Stimulated activated CD4-positive, alpha-beta T cell treated with anti-CD3 and anti-CD28 coated beads, Interleukin-12 subunit alpha, Interleukin-12 subunit beta, amount 100 ng/mL, for 48 hours (primary cell): ENCODE measurements around the gene CD109.
A peak's percentile ranks its signal among the peaks of the same experiment; 100 is the strongest.
"Not testable (repeated sequence)": the region's sequence is repeated elsewhere in the genome, so short reads cannot be mapped to it uniquely, and the experiment has no call there.

Experiments
- DNase-seq, 3 donors: peaks; one replicate each; pipeline ENCODE4 v3.0.0-alpha.2; 2020; ENCODE audit warnings: low read depth in 2 of 3, low spot score in 1 of 3

The CD109 gene

GRCh38 chr6:73683574-73683973, 12.4 kb upstream of the CD109 start:
- DNase-seq: not testable (repeated sequence)

DNA sequence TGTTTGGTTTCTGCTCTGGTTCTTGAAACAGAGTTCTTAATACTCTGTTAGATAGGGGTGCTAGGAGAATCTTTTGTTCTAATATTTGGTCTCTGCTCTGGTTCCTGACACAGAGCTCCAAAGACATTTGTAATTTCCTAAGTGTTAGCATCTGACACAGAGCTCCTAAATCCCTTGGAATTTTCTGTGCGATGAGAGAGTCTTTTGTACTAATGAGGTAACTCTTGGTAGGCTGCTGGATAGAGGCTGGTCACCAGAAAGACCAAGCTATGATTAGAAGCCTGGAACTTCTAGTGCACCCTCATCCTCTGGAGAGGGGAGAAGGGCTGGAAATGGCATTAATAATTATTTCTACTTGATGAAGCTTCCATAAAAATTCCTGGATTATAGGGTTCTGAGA, 7.7 kb upstream of the CD109 start:
- DNase-seq: no peak

DNA sequence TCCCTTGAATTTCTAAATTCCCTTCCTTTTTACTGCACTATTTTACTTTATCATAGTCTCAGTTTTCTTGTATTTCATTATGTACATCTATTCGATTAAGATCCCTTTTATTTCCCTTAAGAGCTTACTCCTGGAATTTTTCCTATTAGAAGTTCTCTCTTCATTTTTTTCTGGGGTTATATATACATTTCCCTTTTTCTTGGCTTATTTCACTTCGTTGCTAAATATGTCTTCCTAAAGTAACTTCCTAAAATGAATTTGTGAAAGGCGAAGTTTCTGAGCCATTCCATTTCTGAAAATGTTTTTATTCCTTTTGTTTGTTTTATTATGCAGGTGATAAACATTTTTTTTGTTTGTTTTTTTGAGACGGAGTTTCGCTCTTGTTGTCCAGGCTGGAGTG, 5.9 kb upstream of the CD109 start:
- DNase-seq: no peak

DNA sequence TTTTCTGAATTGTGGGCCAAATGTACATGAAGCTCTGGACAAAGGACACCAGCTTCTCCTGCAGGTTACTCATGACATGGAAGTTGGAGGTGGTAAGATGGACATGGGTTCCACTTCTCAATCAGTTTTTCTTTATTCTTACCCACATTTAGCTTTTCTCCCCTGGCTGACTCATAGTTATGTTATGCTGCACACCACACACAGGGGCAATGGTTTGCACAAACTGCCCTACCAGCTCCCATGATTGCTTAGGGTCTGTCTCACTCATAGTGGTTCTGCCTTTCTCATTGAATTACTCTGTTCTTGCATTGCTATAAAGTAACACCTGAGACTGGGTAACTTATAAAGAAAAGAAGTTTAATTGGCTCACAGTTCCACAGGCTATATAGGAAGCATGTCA, 4.5 kb upstream of the CD109 start:
- no peak for DNase-seq

DNA sequence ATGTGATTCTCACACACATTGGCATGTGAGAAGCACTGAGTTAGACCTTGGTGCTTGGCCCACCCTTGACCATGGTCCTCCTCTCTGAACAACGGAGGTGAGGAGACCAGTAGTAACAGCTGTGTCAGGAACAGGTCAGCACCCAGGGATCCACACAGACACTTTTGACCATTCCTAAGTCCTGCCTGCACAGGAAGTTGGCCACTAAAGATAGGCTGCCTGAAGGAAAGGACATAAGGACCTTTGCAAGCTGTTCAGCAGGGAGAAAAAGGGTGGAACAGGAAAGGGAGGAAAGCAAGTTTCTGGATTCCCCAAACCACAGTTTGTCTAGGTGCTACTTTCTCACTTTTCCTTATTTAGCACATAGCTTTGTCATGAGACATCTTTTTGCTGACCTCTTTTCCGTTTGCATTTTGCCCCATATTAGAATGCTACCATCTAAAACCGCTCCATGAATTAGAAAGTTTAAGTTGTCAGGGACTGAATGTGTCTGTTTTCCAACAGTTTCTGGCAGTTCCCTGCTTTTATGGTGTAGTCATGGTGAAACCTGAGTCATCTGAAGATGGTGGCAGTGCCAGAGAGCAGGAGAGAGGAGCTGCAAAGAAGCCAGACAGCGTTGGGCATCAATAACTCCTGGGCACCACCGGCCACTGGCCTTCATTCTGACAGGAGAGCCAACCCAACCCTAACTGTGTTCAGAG, 1.1 kb upstream of the CD109 start:
- no peak for DNase-seq

GRCh38 chr6:73696966-73697655, 1.1 kb downstream of the CD109 start:
- no peak for DNase-seq

DNA sequence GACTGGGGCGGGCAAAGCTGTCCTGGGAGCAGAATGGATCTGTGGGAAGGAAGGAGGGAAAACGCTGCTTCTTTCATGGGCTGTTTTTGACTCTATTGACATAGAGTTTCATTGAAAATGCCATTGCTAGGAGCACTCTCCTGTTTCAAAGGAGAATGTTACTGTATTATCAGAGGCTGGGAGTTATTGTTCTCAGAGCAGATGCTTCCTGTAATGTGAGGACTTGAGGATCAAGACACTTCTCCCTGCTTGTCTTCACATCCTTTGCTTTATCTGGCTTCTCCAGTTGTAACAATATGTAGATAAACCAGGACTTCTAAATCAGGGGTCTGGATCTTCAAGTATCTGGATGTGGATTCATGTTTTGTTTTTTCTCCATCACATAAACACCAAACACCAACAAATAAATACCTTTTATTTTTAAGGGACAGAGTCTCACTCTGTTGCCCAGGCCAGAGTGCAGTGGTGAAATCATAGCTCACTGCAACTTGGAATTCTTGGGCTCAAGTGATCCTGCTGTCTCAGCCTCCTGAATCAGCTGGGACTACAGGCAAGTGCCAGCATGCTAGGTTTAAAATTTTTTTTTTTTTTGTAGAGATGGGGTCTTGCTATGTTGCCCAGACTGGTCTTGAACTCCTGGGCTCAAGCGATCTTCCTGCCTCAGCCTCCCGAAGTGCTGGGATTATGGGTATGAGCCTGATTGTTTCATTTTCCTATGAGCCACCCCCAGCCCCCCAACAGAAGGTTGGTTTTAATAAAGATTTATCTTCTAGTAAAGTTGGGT, 3.9 kb downstream of the CD109 start:
- DNase-seq: no peak

GRCh38 chr6:73702444-73702843, 6.4 kb downstream of the CD109 start:
- no peak for DNase-seq

DNA sequence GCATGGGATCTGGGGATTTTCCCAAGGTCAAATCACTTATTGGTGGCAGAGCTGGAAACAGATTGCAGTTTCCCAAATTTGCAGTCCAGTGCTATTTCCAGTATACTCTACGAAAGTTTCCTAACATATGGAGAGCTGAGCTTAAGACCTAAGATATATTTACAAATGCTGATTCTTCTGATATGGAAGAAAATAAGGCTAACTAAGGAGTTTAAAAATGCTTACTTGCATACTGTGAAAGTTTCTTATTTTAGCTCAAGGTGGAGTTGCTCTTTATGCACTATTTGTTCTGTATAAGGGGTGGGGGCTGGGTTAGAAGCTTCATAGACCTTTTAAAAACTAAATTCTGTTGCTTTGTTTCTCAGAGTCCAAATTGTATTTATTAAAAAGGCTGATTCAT, 7.5 kb downstream of the CD109 start:
- no peak for DNase-seq

GRCh38 chr6:73704260-73704659, 8.3 kb downstream of the CD109 start:
- peak; percentile 24 to 50 (median 48) for DNase-seq

GRCh38 chr6:73704798-73705197, 8.8 kb downstream of the CD109 start:
- DNase-seq: no peak

DNA sequence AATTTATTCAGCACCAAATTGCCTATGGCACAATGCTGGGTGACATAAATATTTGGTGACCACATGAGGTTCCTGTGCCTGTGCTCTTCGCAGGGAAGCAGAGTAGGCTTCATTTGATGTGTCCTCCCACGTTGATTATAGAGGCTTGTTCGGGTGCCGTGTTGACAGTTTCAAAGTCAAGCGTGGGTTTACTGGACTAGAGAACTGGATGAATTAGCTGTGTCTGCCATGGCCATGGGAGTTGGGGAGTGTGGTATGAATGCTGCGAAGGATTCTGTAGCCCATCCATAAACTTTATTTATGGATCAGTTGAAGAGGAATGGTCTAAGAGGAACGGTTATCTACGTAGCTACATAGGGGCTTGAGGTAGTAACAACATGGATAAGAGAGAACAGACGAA, 11.0 kb downstream of the CD109 start:
- DNase-seq: no peak

DNA sequence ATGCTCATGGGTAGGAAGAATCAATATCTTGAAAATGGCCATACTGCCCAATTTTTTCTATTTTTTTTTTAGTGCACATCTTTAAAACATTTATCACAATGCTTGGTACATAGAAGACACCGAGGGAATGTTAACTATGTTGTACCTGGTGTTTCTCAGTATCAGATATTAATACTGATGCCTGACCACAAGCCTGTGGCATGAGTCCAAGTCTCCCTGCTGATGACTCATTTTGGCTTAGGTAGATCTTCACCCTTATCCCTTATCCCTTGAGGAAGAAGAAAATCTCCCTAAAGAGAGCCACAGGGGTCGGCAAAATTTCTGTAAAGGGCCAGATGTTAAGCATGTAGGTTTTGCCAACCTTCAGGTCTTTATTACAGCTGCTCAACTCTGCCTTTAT, 14.5 kb downstream of the CD109 start:
- no peak for DNase-seq

- no peak for DNase-seq
Observed at GRCh38 chr6:73710948-73711347, 14.9 kb downstream of the CD109 start.

DNA sequence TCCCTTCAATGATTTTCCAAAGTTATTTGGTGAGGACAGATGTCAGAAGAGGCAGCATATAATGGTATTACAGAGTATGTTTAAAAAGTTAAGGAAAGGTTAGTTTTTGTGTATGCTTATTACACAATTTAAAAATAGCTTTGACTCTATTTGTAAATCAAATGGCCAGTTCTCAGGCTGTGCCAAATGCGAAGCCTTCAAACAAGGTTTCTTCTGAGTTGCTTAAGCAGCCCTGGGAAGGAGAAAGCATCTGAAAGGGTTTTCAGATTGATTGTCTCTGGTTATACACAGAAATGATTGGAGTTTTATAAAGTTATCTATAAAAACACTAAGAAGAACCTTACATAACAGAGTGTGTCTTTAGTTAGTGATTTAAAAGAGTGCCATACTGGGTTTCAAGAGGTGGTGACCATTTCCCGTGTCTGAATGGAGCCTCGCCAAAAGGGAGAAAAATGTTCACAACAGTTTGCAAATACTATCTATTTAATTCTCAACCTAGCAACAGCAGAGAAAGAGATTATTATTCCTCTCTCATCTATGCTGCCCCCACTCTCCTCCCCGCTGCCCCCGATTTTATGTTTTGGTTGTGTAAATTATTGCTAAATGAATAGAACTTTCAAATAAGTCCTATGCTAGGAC, 16.7 kb downstream of the CD109 start:
- DNase-seq: no peak

DNA sequence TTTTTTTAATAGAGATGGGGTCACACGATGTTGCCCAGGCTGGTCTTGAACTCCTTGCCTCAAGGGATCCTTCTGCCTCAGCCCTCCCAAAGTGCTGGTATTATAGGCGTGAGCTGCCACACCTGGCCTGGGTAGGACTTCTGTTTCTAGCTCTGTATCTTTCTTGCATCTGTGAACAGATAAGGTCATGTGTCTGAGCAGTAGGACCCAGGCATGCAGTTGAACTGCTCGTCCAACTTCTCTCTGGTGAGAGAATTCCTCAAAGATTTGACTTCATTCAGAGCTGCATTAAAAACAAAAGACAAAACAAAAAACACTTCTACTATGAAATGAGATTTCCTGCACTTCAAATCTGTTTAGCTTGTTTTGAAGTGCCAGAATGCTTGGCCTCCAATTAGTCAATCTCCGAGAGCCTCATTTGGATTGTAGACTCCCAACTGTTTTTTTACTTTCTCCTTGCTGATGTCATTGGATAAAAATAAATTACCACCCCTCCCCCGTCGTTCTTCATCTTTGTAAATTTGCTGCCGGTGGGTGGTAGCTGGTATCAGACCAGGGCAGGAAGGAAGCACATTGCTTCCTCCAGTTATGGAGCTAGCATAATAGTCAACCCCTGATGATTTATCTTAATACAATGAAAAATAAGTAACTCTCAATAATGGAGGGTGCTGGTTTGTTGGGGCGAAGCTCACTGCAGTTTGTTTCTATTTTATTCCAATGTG, 17.6 kb downstream of the CD109 start:
- no peak for DNase-seq

DNA sequence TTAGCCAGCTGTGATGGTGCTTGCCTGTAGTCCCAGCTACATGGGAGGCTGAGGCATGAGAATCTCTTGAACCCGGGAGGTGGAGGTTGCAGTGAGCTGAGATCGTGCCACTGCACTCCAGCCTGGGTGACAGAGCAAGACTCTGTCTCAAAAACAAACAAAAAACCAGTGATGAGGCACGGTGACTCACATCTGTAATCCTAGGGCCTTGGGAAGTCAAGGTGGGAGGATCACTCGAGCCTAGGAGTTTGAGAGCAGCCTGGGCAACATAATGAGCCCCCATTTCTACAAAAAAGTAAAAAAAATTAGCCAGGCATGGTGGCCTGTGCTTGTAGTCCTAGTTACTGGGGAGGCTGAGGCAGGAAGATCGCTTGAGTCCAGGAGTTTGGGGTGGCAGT, 19.1 kb downstream of the CD109 start:
- not testable (repeated sequence) for DNase-seq

- DNase-seq: no peak
Observed at GRCh38 chr6:73719046-73719445, 23.0 kb downstream of the CD109 start.

- DNase-seq: no peak
Observed at GRCh38 chr6:73722318-73723060, 26.5 kb downstream of the CD109 start.

- DNase-seq: not testable (repeated sequence)
Observed at GRCh38 chr6:73723480-73723879, 27.5 kb downstream of the CD109 start.
